K562 (cell line): ENCODE measurements around the gene EPOP. TPM values are rescaled to one million over a fixed set of nuclear protein-coding genes. Genes with fewer than 3 reads are reported as not detected.

Experiments
- ADNP ChIP-seq: fragments of 200-800 bp; sonication (Bioruptor generic); IDR thresholded peaks from 2 replicates; pipeline ENCODE4 v1.6.1; 2016; ENCODE audit warnings: missing genetic modification characterization, missing compliant biosample characterization
- BDP1 ChIP-seq: IDR thresholded peaks from 3 replicates; pipeline ENCODE4 v1.6.1; 2011; ENCODE audit not compliant: insufficient read length, insufficient read depth
- ESRRB ChIP-seq: fragments of 250-450 bp; sonication (Bioruptor Pico); IDR thresholded peaks from 2 replicates; pipeline ENCODE4 v1.5.0; 2020; ENCODE audit warnings: mild to moderate bottlenecking, moderate library complexity, borderline replicate concordance
- FOXM1 ChIP-seq, 2 experiments: fragments of 450-650 bp in 1 of 2; sonication (generic) in 1 of 2; formaldehyde crosslinking in 1 of 2; IDR thresholded peaks; 2 replicates each; pipeline versions ENCODE4 v1.6.1 to v1.9.0; 2017 to 2022; ENCODE audit warnings: low read depth in 2 of 2, mild to moderate bottlenecking in 2 of 2, missing genetic modification reagents in 1 of 2, moderate library complexity in 1 of 2
- HMGN3 ChIP-seq: IDR thresholded peaks from 2 replicates; pipeline ENCODE4 v1.6.1; 2011; ENCODE audit warnings: borderline replicate concordance, low read depth, mild to moderate bottlenecking, mixed read lengths, low read length; ENCODE audit not compliant: insufficient read length; ENCODE audit errors: extremely low read depth
- PHTF2 ChIP-seq: fragments of 250-450 bp; sonication (Bioruptor Pico); IDR thresholded peaks from 2 replicates; pipeline ENCODE4 v1.5.0; 2021; ENCODE audit warnings: mild to moderate bottlenecking
- polyA plus RNA-seq, 8 experiments: library from polyadenylated mRNA; depleted of rRNA in 4 of 8; stranded (reverse) in 5 of 8; unstranded in 3 of 8; fragments of >200 nt; fragmentation: Nextera tagmentation in 2 of 8; fragmentation: Illumina TruSeq in 1 of 8; extraction: Ambion mirVana in 2 of 8; extraction: Trizol in 1 of 8; gene quantifications; 2 replicates each; pipeline versions ENCODE4 v1.2.1 to v1.2.3, GENCODE V29; 2011 to 2014; ENCODE audit warnings: inconsistent platforms in 1 of 8, missing spikeins in 1 of 8
- total RNA-seq, 7 experiments: library from RNA; depleted of rRNA in 6 of 7; stranded (reverse); fragments of >200 nt in 6 of 7; fragmentation: Illumina TruSeq in 2 of 7; extraction: Trizol in 2 of 7; gene quantifications; 2 replicates each; pipeline versions ENCODE4 v1.2.1 to v1.2.3, GENCODE V29; 2011 to 2021; ENCODE audit warnings: low replicate concordance in 1 of 7
- TF ChIP-seq, protein P1 (sequence below), 2 experiments: fragments of 450-650 bp in 1 of 2; sonication (generic) in 1 of 2; formaldehyde crosslinking in 1 of 2; IDR thresholded peaks in 1 of 2; conservative IDR thresholded peaks in 1 of 2; 2 replicates each; pipeline versions ENCODE4 v1.6.1 to v1.8.1; 2016 to 2023; ENCODE audit warnings: mild to moderate bottlenecking in 2 of 2, moderate library complexity in 2 of 2, inconsistent platforms in 1 of 2, missing genetic modification reagents in 1 of 2
- TF ChIP-seq, protein P2 (sequence below), 2 experiments: fragments of 450-650 bp in 1 of 2; sonication (generic) in 1 of 2; formaldehyde crosslinking in 1 of 2; IDR thresholded peaks; 2 replicates each; pipeline versions ENCODE4 v1.7.1 to v1.9.0; 2016 to 2022; ENCODE audit warnings: inconsistent platforms in 1 of 2, mild to moderate bottlenecking in 1 of 2, missing genetic modification reagents in 1 of 2
- TF ChIP-seq, protein P3 (sequence below): conservative IDR thresholded peaks from 2 replicates; pipeline ENCODE4 v1.6.1; 2011; ENCODE audit warnings: low read depth, mild to moderate bottlenecking, low read length; ENCODE audit not compliant: control insufficient read depth
- TF ChIP-seq, protein P4 (sequence below): fragments of 450-650 bp; formaldehyde crosslinking; IDR thresholded peaks from 2 replicates; pipeline ENCODE4 v1.4.0; 2020; ENCODE audit warnings: mild to moderate bottlenecking, moderate library complexity

Gene EPOP
- total and polyA plus RNA-seq, 9 of the 15 experiments (the other 6 are each of a cell fraction or from before 2014, with no cell fraction given): 0.41 to 10.6 (median 4.6) TPM

DNA sequence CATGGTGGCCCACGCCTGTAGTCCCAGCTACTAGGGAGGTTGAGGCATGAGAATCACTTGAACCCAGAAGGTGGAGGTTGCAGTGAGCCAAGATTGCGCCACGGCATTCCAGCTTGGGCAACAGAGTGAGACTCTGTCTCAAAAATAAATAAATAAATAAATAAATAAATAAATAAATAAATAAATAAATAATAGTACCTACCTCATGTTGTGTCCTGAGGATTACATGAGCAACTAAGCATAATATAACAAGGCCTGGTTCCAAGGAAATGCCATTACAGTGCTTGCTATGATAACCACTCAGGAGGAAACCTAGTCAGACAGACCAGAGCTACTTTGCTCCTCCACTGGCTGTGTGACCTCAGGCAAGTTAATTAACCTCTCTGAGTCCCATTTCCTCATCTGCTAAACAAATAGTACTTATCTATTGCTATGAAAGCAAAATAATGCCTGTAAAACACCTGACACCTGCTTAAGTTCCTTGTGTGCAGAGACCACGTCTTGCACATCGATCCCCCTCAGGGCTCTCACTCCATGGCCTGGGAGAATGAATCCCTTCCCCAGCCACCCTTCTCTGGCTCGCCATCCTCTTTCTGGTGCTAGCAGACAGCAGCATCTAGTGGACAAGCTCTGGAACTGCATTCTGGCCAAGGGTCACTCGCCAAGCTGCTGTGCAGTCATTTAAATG lies 7.5 kb downstream of the EPOP start (continued):
- TF ChIP-seq, protein P1, sequence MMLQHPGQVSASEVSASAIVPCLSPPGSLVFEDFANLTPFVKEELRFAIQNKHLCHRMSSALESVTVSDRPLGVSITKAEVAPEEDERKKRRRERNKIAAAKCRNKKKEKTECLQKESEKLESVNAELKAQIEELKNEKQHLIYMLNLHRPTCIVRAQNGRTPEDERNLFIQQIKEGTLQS (IDR thresholded peaks at IDR 0.05): no peak
- TF ChIP-seq, protein P1 (CRISPR knock-in tag; conservative IDR thresholded peaks at IDR 0.05): 0 out of 2 replicates have a peak, but pooled peaks have one; percentile 54
- TF ChIP-seq, protein P2, sequence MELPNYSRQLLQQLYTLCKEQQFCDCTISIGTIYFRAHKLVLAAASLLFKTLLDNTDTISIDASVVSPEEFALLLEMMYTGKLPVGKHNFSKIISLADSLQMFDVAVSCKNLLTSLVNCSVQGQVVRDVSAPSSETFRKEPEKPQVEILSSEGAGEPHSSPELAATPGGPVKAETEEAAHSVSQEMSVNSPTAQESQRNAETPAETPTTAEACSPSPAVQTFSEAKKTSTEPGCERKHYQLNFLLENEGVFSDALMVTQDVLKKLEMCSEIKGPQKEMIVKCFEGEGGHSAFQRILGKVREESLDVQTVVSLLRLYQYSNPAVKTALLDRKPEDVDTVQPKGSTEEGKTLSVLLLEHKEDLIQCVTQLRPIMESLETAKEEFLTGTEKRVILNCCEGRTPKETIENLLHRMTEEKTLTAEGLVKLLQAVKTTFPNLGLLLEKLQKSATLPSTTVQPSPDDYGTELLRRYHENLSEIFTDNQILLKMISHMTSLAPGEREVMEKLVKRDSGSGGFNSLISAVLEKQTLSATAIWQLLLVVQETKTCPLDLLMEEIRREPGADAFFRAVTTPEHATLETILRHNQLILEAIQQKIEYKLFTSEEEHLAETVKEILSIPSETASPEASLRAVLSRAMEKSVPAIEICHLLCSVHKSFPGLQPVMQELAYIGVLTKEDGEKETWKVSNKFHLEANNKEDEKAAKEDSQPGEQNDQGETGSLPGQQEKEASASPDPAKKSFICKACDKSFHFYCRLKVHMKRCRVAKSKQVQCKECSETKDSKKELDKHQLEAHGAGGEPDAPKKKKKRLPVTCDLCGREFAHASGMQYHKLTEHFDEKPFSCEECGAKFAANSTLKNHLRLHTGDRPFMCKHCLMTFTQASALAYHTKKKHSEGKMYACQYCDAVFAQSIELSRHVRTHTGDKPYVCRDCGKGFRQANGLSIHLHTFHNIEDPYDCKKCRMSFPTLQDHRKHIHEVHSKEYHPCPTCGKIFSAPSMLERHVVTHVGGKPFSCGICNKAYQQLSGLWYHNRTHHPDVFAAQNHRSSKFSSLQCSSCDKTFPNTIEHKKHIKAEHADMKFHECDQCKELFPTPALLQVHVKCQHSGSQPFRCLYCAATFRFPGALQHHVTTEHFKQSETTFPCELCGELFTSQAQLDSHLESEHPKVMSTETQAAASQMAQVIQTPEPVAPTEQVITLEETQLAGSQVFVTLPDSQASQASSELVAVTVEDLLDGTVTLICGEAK (IDR thresholded peaks at IDR 0.05): no peak
- TF ChIP-seq, protein P2 (CRISPR knock-in tag; IDR thresholded peaks at IDR 0.05): no peak
- no peak for TF ChIP-seq PHTF2
- TF ChIP-seq, protein P3, sequence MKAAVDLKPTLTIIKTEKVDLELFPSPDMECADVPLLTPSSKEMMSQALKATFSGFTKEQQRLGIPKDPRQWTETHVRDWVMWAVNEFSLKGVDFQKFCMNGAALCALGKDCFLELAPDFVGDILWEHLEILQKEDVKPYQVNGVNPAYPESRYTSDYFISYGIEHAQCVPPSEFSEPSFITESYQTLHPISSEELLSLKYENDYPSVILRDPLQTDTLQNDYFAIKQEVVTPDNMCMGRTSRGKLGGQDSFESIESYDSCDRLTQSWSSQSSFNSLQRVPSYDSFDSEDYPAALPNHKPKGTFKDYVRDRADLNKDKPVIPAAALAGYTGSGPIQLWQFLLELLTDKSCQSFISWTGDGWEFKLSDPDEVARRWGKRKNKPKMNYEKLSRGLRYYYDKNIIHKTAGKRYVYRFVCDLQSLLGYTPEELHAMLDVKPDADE: no peak
- no peak for TF ChIP-seq FOXM1 (IDR thresholded peaks at IDR 0.05; ENCODE audit: low read depth)
- TF ChIP-seq FOXM1 (CRISPR knock-in tag; IDR thresholded peaks at IDR 0.05; ENCODE audit: low read depth): no peak
- peak; percentile 89 for TF ChIP-seq ADNP
- TF ChIP-seq HMGN3: no peak
- TF ChIP-seq BDP1: no peak
- TF ChIP-seq, protein P4, sequence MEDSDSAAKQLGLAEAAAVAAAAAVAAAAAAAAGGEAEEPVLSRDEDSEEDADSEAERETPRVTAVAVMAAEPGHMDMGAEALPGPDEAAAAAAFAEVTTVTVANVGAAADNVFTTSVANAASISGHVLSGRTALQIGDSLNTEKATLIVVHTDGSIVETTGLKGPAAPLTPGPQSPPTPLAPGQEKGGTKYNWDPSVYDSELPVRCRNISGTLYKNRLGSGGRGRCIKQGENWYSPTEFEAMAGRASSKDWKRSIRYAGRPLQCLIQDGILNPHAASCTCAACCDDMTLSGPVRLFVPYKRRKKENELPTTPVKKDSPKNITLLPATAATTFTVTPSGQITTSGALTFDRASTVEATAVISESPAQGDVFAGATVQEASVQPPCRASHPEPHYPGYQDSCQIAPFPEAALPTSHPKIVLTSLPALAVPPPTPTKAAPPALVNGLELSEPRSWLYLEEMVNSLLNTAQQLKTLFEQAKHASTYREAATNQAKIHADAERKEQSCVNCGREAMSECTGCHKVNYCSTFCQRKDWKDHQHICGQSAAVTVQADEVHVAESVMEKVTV (CRISPR knock-in tag): peak; percentile 86
- TF ChIP-seq ESRRB: no peak
